B cell (primary cell): ENCODE measurements around the gene ETFA.

ENCODE experiments used
- EZH2 ChIP-seq: IDR thresholded peaks from 2 replicates; pipeline ENCODE4 v1.6.1; 2012; ENCODE audit warnings: borderline replicate concordance, low read depth, mild to moderate bottlenecking, moderate library complexity, low read length; ENCODE audit not compliant: insufficient read depth, poor library complexity, severe bottlenecking
- TF ChIP-seq, protein P1 (sequence below): fragments of 200-600 bp; IDR thresholded peaks from one replicate; pipeline ENCODE4 v1.8.0; 2022; ENCODE audit warnings: antibody characterized with exemption, mild to moderate bottlenecking

DNA sequence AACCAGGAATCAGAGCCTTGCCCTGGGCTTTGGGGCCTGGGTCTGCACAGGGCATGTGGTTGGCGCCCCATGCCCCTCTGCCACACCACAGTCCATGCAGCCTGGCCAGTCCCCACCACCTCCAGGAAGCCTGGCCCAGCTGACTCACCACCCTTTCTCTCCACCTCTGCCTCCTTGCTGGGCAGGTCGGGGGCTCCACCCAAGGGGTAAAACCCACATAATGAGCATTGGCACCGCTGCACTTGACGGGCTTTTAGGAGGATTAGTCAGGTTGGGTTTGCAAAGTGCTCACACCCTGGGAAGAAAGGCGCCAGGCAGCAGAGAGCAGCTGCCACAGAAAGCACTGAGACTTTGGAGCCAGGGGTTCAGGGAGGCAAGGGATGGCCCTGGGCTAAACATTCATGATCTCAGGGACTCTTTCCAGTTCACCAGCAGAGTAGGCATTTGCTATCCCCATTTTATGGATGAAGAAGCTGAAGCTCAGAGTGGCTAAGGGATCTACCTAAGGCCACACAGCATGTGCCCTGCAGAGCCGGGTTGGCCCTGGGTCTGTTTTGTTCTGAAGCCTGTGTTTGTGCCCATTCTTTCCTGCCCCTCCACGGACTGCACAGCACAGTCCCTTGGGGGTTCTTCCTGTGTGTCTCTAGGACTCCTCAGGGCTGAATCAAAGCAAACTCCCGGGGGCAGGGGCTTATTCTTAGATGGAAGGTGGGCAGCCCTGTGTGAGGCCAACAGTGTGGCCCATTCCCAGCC, 113.4 kb downstream of the ETFA start:
- no peak for TF ChIP-seq EZH2
- TF ChIP-seq, protein P1, sequence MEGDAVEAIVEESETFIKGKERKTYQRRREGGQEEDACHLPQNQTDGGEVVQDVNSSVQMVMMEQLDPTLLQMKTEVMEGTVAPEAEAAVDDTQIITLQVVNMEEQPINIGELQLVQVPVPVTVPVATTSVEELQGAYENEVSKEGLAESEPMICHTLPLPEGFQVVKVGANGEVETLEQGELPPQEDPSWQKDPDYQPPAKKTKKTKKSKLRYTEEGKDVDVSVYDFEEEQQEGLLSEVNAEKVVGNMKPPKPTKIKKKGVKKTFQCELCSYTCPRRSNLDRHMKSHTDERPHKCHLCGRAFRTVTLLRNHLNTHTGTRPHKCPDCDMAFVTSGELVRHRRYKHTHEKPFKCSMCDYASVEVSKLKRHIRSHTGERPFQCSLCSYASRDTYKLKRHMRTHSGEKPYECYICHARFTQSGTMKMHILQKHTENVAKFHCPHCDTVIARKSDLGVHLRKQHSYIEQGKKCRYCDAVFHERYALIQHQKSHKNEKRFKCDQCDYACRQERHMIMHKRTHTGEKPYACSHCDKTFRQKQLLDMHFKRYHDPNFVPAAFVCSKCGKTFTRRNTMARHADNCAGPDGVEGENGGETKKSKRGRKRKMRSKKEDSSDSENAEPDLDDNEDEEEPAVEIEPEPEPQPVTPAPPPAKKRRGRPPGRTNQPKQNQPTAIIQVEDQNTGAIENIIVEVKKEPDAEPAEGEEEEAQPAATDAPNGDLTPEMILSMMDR, result no peak
